BE2C (cell line): Measurements from ENCODE around the gene UBXN7.
"Not testable (repeated sequence)": the region's sequence is repeated elsewhere in the genome, so short reads cannot be mapped to it uniquely, and the experiment has no call there.

ENCODE experiments used
- DNase-seq: peaks from one replicate; pipeline ENCODE4 v3.0.0-alpha.2; 2020
- H3K27me3 ChIP-seq: fragments of 250-450 bp; sonication (Bioruptor Pico); 2 replicates; pipeline ENCODE4 v1.5.1; 2020; ENCODE audit warnings: mild to moderate bottlenecking
- H3K36me3 ChIP-seq: fragments of 250-450 bp; sonication (Bioruptor Pico); 2 replicates; pipeline ENCODE4 v1.5.1; 2020; ENCODE audit warnings: mild to moderate bottlenecking
- H3K4me1 ChIP-seq: fragments of 250-450 bp; sonication (Bioruptor Pico); 2 replicates; pipeline ENCODE4 v1.5.1; 2020
- H3K4me3 ChIP-seq: 2 replicates; pipeline ENCODE4 v1.5.1; 2011; ENCODE audit warnings: low read depth, low read length
- H3K9me3 ChIP-seq: fragments of 250-450 bp; sonication (Bioruptor Pico); 2 replicates; pipeline ENCODE4 v1.5.1; 2020
- CTCF ChIP-seq: IDR thresholded peaks from 2 replicates; pipeline ENCODE4 v1.5.1; 2012; ENCODE audit warnings: mild to moderate bottlenecking, low read depth, low read length

UBXN7 gene

DNA sequence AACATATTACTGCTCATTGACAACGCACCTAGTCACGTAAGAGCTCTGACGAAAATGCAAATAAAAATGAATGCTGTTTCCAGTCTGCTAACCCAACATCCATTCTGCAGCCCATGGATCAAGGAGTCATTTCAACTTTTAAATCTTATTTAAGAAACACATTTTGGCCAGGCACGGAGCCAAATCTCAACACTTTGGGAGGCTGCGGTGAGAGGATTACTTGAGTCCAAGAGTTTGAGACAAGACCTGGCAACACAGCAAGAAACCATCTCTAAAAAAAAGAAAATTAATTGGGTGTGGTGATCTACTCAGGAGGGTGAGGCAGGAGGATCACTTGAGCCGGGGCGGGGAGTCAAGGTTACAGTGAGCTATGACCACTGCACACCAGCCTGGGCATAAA, 71.6 kb downstream of the UBXN7 start:
- no peaks in the 10 kb centered on the region for H3K9me3 ChIP-seq
- no peak for DNase-seq
- peaks cover 3% of the 10 kb centered on the region for H3K4me1 ChIP-seq
- no peak for TF ChIP-seq CTCF
- H3K36me3 ChIP-seq = peaks cover 62% of the 10 kb centered on the region
- H3K27me3 ChIP-seq = no peaks in the 10 kb centered on the region
- H3K4me3 ChIP-seq = no peak overlapping the region

DNA sequence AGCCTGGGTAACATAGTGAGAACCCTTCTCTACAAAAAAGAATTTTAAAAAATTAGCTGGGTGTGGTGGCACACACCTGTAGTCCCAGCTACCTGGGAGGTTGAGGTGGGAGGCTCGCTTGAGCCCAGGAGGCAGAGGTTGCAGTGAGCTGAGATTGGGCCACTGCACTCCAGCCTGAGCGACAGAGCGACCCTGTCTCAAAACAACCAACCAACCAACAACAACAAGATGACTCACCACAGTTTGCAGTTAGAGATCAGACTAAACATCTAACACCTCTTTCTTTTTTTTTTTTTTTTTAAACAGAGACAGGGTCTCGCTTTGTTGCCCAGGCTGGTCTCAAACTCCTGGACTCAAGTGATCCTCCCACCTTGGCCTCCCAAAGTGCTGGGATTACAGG, 73.7 kb downstream of the UBXN7 start:
- H3K4me3 ChIP-seq, H3K9me3 ChIP-seq, DNase-seq, H3K27me3 ChIP-seq, H3K4me1 ChIP-seq: not testable (repeated sequence)
- peaks cover 68% of the 10 kb centered on the region for H3K36me3 ChIP-seq

- peaks cover 64% of the 10 kb centered on the region for H3K36me3 ChIP-seq
- peaks cover 3% of the 10 kb centered on the region for H3K4me1 ChIP-seq
- H3K4me3 ChIP-seq = no peak overlapping the region
- no peak for DNase-seq
- no peak for TF ChIP-seq CTCF
- H3K9me3 ChIP-seq = no peaks in the 10 kb centered on the region
- no peaks in the 10 kb centered on the region for H3K27me3 ChIP-seq
Measured at GRCh38 chr3:196357905-196358304, 74.3 kb downstream of the UBXN7 start.

GRCh38 chr3:196356556-196356955, 75.7 kb downstream of the UBXN7 start:
- DNase-seq = no peak
- Histone ChIP-seq H3K9me3 (no peaks in the 10 kb centered on the region), H3K27me3 (no peaks in the 10 kb centered on the region), H3K4me3 (no peak overlapping the region), H3K4me1 (peaks cover 3% of the 10 kb centered on the region), H3K36me3 (peaks cover 53% of the 10 kb centered on the region)
- TF ChIP-seq CTCF = no peak

GRCh38 chr3:196355668-196356067, 76.6 kb downstream of the UBXN7 start:
- Histone ChIP-seq H3K4me3 (no peak overlapping the region), H3K9me3 (no peaks in the 10 kb centered on the region), H3K4me1 (peaks cover 3% of the 10 kb centered on the region), H3K27me3 (no peaks in the 10 kb centered on the region), H3K36me3 (peaks cover 45% of the 10 kb centered on the region)
- no peak for TF ChIP-seq CTCF
- DNase-seq = no peak

DNA sequence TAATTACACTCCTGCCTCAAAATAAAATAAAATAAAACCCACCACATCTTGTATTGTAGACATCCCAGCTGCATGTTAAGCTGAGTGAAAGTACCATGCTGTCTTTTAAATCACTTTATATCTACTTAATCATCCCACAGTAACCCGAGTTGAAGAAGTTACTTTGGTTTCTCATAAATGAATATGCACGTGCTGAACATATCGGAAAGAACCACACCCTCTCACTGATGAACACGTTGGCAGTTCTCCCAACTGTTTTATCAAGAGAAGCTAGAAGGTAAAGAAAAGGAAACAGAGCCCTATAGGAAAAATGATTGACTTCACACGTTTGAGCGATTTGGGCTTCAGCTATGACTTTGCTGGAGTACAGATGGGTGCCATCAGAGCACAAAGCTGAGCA, 78.1 kb downstream of the UBXN7 start:
- no peak for TF ChIP-seq CTCF
- Histone ChIP-seq H3K4me3 (no peak overlapping the region), H3K4me1 (peaks cover 3% of the 10 kb centered on the region), H3K27me3 (no peaks in the 10 kb centered on the region), H3K9me3 (no peaks in the 10 kb centered on the region), H3K36me3 (peaks cover 36% of the 10 kb centered on the region)
- DNase-seq = no peak

DNA sequence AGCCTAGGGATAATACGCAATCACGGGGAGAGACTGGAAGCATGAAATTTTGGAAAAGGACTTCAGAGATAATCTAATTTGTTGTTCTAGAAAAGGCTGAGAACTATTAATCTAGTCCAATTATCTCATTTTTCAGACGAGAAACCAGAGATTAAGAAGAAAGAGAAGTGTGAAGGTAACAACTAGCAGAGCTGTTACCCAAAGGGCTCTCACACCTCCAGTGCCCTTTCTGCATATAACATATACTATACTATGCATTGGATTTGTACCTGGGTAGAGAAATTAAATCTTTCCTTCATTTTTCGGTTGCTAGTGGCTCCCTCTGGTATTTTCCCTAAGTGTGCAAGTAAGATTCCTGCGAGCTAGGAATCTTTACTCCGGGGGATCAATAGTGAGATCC, 80.7 kb downstream of the UBXN7 start:
- no peak for TF ChIP-seq CTCF
- Histone ChIP-seq H3K4me3 (no peak overlapping the region), H3K27me3 (no peaks in the 10 kb centered on the region), H3K36me3 (peaks cover 16% of the 10 kb centered on the region), H3K9me3 (no peaks in the 10 kb centered on the region), H3K4me1 (no peaks in the 10 kb centered on the region)
- DNase-seq = no peak
